Nucleus accumbens (tissue), 56 donors: ENCODE results near the gene MEIS1.
A peak's percentile ranks its signal among the peaks of the same experiment; 100 is the strongest.

Experiments
- DNase-seq, 56 donors: peaks; one replicate each; lab custom pipeline; 2025; lab: John Stamatoyannopoulos, UW

MEIS1 gene

DNA sequence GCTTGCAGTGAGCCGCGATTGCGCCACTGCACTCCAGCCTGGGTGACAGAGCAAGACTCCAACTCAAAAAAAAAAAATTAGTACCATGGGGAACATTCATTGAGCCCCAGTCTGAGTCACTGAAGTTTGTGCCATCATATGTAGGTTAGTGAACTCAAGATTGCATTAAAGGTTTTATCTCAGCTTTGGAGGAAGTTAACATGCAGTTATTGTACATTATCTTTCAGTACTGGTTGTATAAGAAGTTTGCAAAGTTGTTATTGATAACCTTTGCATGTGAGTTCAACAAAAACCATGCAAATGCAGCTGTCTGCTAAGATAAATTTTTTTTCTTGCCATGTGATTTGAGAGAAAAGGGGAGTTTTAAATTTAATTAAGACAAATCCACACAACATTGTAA lies 95.7 kb downstream of the MEIS1 start:
- no peak for DNase-seq

DNA sequence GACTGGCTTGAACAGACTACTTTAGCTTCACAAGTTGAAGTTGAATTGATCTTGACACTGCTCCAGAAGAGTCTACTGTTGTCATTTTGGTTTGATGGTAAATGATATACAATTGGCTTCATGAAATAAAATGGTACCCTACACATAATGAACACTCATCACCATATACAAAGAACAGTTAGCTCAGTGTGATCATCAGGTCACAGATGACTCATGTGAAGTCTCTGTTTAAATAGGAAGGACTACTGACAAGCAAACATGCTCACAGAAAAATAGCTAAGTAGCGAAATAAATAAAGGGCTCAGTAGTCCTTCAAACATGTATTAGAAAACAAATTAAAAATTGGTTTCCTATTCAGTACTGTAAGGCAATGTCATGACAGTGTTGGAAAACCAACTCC lies 96.2 kb downstream of the MEIS1 start:
- no peak for DNase-seq

DNA sequence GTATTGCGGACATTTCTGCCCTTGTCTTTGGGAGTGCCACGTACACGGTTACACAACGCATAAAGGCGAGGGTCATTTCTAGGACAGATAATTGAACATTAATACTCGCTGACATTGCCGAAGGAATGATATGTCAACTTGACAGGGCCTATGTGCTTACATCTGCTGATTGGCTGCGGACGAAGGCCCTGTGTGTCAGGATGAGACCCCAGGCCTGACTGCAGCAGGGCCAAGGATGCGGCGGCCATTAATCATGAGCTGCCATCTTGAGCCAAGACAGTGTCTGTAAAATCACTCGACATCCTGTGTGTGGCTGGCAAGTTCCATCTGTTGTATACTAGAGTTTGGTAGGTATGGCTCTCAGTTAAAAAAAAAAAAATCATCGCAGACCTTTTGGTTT lies 96.6 kb downstream of the MEIS1 start:
- no peak for DNase-seq

DNA sequence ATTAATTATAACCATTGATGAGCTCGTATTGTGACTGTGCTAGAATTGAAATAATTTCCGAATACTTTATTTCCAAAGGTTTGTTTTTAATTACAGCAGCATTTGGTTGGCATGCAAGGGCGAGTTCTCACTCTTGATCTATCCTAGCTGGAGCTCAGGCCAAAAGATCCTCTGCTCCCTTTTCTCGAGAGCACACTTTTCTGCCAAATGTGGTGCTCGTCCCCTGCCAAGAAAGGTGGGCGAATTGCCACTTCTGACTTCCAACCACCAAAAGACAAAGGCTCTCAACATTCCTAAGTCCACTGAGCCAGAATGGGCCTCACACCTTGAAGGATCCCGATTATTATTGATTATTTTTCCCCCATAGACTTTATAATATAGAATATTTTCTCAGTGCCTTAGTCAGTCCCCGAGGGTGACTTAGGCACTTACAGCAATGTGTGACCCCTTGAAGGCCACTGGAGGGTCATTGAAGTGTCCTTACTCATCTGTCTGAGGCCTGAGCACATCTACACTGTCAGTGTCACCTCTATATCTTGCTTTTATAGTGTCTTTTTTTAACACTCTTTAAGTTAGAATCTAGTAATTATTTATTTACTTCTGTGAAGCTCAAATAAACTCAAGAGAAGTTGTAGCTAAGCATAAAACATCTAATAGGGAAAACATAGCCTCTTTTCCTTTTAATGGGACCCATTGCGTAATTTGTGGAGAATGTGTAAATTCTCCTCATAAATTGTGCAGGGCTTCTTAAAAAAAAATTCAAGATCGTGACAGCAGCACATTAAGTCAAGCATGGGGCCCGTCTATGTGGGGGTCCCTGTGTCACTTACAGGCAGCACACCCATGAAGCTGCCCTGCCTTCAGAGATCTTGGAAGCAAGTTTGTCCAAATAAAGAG lies 98.3 kb downstream of the MEIS1 start:
- DNase-seq, result peak in 5 of 56 donors; percentile 1 to 30 (median 16)

DNA sequence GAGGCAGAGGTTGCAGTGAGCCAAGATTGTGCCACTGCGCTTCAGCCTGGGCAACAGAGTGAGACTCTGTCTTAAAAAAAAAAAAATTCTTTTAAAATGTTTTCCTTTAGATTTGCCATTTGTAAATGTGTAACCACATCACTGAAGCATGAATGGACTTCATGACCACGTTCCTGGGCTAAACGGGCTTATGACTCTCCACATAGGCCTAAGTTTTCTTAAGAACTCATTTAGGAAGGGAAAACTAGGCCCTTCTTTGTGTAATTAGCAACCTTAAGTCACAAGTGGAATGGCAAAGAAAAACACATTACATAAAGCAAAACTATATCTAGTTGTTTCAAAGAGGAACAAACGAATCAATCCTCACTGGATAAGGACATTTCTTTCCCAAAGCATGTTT lies 99.5 kb downstream of the MEIS1 start:
- DNase-seq, result no peak

DNA sequence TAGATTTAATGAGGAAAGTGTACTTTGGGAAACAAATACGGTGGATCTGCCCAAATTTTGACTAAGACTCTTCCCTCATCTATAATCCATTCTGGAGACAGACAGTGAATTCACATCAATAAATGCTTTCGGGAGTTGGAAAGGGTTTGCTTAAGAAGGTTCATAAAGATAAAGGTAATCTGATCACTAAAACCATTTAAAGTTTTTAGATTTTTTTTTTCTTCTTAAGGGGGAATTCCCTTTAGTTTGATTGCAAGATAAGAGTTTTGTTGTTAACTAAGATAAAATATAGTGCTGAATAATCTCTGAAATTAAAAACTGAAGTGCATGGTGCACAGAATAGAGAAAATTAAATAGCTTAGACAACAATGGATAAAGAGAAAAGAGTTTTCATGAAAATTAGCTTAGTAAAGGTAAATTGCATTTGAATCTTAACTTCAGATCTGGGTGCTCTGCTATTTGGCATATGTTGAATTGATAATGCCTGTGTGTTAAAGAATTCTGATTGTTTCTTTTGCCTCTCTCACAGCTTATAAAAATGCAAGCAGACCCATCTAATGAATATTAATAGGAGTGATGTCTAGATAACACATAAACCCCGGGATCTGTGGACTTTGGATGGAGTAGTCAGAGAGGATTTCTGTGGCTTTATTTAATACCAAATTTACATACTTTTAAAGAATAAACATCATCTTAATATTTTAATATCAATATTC lies 100.8 kb downstream of the MEIS1 start:
- DNase-seq, result no peak

DNA sequence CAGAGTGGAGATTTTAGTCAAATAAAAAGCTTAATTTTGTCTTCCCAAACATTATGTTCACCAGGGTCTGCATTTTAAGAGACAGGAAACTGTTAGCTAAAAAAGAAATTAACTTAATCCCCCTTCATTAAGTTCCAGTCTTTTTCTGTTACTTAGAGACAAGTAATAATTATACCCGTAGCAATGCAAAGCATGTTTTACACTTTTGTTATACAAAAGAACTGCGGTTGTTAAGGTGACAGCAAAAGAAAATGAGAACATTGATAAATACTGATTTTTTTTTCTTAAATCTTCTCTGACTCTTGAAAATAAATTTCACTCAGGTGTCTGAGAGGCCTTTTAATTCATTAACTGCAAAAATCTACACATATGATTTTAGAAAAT lies 101.4 kb downstream of the MEIS1 start:
- no peak for DNase-seq

DNA sequence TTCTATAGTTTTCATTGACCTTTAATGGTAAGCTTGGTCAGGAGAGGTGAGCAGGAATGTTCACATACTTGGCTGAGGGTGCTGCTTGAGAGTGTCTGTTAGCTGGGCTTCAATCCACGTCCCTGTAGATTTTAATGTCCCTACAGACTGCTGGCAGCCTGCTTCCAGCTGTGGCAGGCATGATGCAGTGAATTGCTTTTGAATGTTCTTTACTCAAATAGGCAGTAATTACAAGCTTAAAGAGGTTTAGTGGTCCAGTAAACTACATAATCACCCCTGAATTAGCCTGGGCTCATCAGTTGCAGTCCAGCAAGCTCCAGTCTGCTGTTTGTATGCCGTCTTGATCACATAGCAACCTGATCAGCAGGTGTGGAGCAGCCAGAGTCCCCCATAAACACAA lies 102.1 kb downstream of the MEIS1 start:
- no peak for DNase-seq

DNA sequence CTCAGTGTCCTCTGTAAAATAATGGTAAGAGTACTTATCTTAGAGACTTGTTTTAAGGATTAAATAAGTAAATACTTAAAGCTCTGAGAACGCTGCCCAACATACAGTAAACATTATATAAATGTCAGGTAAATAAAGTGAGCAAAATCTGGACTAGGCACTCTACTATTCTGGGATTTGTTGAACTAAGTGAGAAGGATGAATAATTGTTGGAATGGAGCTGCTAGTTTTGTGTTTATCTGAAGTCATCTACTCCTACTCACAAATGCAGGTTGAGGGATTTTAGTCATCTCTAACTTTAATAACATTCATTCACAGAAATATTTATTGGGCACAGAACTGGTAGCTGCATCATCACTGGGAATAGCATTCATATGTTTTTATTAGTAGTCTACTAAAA lies 103.4 kb downstream of the MEIS1 start:
- no peak for DNase-seq

DNA sequence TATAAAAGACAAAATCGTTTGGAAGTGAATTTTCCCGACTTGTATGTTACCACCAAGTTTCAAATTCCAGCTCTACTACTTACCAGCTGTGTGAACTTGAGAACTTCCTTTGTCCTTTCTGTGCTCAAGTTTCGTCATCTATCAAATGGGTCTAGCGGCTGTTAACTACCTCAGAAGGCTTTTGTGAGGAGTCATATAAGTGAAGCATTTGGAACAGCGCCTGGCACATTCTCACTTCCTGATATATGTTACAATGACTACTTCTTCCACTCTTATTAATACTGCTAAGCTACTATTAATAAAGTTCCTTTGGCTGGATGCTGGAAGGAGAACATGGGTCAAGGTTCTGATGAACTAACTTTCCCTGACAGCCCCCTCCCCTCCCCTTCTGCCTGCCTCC lies 104.5 kb downstream of the MEIS1 start:
- no peak for DNase-seq

DNA sequence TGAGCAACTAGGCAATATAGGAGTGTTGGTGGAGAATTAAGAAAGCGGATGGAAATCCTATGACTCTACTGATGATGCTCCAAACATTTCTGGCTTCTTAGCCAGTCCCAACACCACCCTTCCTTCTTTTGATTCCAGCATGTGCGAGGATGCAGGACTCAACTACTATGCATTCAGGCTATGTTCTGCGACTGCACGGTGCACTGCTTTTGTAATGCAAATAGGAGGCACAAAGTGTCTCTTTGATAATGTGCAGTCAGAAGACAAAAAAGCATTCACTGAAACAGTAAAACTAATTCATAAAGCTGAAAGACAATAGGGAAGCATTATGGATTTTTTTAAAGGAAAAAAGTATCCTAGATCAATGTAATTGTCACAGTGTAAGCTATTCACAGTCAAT lies 106.7 kb downstream of the MEIS1 start:
- peak in 32 of 56 donors; percentile 8 to 74 (median 40) for DNase-seq

DNA sequence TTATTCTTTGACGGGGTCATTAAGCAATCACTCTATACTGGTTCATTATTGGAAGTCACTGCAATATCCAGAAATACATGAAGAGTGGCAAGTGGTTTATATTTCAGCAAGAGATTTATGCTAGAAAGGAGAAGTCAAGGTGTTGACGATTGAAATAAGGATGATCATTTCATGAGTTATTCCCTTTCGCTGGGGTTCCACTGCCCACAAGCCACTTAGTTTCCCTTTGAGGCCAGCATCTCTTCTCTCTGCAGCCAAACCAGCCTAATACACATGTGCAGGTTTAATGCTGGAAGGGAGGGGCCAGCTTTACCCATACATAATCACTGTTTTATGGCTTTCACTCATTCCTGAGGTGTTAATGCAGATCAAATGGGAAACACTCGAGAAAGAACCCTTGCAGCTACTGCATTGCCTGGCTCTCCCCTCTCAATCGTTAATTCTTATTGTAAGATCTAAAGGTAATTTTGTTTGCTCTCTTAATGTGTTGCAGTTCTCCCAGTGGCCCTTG lies 108.4 kb downstream of the MEIS1 start:
- no peak for DNase-seq

DNA sequence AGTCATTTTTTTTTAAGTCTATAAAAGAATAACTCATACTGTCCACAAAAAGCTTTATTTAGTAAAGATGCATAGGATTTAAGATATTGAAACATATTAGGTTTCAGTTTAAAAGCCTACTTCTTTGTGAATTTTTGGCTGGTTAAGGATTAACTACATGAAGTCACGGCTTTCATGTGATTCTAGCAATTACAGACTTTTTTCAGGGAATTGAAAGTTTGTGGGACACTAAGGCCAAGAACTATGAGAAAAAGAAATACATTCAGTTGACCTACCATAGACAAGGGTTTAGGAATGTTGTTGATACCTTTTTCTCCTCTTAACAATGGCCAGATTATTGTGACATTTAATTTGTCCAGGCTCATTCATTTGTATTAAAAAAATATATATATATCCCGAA lies 109.3 kb downstream of the MEIS1 start:
- no peak for DNase-seq

DNA sequence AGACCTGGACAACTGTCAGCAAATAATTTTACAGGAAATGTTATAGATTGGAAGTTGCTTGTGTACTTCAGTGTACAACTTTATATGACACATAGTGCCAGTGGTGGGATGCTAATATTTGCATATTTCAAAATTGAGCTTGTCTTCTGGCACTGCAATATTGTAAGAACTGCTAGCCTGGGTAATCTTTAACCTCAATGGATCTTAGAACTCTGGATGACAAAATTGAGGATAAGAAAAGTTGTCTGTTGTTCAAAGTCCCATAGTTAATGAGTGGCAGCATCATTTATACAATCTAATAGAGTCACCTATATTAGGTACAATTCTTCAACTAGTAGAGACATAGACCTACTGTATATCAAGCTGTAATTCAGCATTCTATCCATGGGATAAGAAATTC lies 110.3 kb downstream of the MEIS1 start:
- DNase-seq, result no peak

DNA sequence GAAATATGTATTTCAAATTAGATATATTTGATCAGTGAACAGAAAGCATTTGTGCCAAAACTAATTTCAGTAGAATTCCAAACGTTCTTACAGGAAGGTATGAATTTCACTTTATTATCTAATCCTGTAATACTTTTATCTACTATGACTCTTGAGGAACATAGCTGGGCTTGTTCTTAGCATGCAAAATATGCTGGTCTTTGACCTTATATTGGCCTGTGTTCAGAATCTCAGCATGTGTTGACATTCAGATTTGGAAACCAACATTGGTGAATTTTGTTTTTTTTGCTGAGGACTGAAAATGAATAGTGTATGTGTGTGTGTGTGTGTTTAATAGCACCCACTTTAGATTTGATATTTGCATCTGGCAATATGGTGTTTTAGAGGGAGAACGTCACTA lies 112.2 kb downstream of the MEIS1 start:
- no peak for DNase-seq

DNA sequence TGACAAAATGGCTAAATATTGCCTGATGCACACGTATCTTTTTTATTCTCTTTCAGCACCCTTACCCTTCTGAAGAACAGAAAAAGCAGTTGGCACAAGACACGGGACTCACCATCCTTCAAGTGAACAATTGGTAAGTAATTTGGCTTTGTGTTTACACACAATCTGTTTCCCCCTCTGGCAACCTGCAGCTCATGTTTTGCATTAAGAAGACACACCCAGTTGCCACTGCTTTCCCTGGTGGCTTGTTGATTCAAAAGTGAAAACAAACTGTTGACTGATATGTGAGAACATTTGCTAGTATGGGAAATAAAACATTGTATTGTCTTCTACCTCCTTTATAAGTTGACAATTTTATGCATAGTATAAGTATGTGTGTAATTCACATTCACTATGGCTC lies 113.0 kb downstream of the MEIS1 start:
- DNase-seq, result no peak

DNA sequence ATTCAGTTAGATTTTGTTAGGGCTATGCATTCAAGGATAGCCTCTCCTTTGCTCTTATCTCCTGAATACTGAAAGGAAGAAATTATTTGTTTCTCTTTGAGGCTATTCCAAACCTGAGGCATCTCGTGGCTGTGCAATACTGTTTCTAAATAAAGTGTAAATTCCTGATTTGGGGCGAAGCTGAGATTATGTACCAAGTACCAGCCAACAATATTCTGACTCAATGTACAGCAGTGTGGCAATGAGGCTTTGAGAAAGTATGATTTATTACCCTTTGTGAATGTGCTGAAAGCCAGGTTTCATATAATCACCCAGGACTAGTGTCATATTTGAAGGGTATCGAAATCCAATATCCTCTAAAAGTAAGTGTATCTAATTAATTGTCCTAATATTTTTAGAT lies 113.5 kb downstream of the MEIS1 start:
- DNase-seq, result no peak

DNA sequence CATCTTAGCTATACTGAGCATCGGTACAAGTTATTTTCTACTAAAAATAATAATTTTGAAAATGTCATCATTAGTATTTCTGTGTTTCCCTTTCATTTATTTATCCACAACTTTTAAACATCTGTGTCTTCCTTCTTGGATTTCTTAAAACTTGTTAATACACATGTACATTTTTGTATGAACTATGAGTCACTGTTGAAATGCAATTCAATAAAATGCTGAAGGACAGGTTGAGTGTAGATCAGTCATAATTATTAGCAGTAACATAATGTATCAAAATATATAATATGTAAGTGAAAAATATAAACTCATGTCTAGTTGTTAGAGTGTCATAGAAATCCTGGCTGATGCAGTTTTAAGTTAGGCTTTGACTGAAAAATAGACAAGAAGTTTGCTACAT lies 115.9 kb downstream of the MEIS1 start:
- DNase-seq, result no peak

DNA sequence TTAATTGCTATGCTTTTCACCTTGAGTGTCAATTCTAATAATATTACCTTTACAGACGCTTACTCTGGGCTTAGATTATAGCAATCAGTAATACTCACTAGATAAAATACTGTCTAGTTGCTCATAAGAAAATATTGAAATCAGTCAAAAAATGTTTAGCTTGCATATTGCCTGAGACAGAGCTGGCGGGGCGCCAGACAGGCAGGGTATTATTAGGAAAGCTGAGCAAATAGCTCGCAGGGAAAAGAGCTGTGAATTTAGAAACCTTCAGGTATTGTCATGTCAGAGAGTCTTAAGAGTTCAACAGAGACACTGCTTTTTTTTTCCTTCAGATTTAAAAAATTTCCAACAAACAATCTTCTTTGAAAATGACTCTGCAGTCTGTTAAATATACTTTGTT lies 118.4 kb downstream of the MEIS1 start:
- peak in 5 of 56 donors; percentile 9 to 30 (median 25) for DNase-seq

DNA sequence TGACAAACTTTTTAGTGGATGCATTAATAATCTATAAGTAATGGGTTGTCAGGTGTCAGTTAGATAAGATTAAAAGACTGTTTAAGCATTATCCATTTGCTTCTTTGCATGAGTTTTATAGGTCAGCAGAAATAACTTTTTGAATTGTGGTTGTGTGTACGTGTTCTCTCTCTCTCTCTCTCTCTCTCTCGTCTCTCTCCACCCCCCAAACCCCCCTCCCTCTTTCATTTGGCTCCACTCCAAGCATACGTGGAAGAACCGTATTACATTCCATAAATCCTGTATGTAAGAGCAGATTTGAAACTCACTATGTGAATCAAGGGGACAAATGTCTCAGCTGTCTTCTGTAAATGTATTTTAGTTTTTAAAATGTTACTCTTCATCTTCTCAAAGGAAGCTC lies 120.2 kb downstream of the MEIS1 start:
- no peak for DNase-seq

DNA sequence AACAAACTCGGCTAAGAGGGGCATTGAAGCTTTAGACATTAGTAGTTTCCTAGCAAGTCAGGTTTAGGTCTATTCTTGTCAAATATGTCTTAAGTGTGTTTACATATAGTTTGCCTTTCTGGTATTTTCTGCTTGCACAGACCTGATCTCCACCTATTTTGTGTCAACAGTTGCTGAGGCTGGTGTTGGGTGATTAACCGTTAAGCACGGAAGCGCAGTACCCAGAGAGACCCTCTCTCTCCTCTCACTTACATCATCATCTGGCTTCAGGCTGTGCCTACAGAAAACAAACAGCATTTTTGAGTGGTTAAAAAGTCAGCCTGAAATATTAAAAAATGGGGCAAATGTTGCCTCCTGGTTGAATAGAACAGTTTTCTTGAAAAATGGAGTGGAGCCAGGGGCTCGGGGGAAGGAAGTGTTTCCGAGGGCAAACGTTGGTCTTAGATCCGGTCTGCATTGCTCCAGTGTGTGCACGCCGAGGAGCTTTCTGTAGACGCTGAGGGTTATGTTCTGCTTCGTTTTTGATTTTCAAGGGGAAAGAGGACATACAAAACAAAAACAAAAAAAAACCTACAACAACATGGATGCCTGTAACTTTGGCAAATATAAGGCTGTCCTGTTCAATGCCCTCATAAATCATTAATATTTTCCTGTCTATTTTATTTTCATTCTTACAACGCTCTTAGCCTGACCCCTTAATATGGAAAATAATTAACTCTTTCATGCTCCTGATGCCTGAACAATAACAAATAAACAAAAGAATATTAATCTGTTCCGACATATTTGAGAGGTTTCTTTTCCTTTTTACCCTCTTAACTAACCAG lies 120.8 kb downstream of the MEIS1 start:
- DNase-seq, result peak in 7 of 56 donors; percentile 11 to 40 (median 20)
